Body of pancreas (tissue), 4 donors: Measurements from ENCODE around the gene CDK14.

Experiments used
- CTCF ChIP-seq, 7 experiments: fragments of 450-650 bp in 4 of 7; fragments of 200-600 bp in 3 of 7; sonication (generic) in 3 of 7; IDR thresholded peaks; one replicate each; pipeline ENCODE4 v1.5.1; 2016 to 2019; ENCODE audit warnings: antibody characterized with exemption in 7 of 7
- POLR2A ChIP-seq, 3 donors: fragments of 450-650 bp; IDR thresholded peaks; one replicate each; pipeline ENCODE4 v1.6.1; 2016; ENCODE audit warnings: antibody characterized with exemption in 3 of 3, mild to moderate bottlenecking in 2 of 3

GRCh38 chr7:90817151-90817550, 221.0 kb downstream of the CDK14 start:
- TF ChIP-seq POLR2A (IDR thresholded peaks at IDR 0.05) (no peak), CTCF (IDR thresholded peaks at IDR 0.05) (no peak)
